Measurements from ENCODE around the gene TNFRSF12A. TPM values are rescaled to one million over a fixed set of nuclear protein-coding genes. Genes with fewer than 3 reads are reported as not detected.
A peak's percentile ranks its signal among the peaks of the same experiment; 100 is the strongest.

TNFRSF12A gene
- total RNA-seq, 2 donors from 2014 or later, result 36.8 to 280 TPM

- TF ChIP-seq CTCF (IDR thresholded peaks at IDR 0.05), result no peak
- peak overlapping the region; percentile 95 to 99 for H3K27ac ChIP-seq
- H3K27me3 ChIP-seq, result peaks cover 0 to 11% of the 10 kb centered on the region in 2 donors
- DNase-seq (ENCODE audit: low spot score), result peak; percentile 85
- H3K9me3 ChIP-seq, result no peaks in the 10 kb centered on the region
- H3K36me3 ChIP-seq, result no peaks in the 10 kb centered on the region
- H3K4me3 ChIP-seq, result peak overlapping the region; percentile 74 to 94
- H3K4me1 ChIP-seq, result peaks cover 0 to 56% of the 10 kb centered on the region in 2 donors
Measured at GRCh38 chr16:3020604-3021448, 658 bp downstream of the TNFRSF12A start.

GRCh38 chr16:3021449-3022207 lies 1.5 kb downstream of the TNFRSF12A start:
- no peaks in the 10 kb centered on the region for H3K9me3 ChIP-seq

GRCh38 chr16:3022208-3022683 lies 2.1 kb downstream of the TNFRSF12A start:
- Histone ChIP-seq H3K27me3 (peaks cover 0 to 11% of the 10 kb centered on the region in 2 donors), H3K9me3 (no peaks in the 10 kb centered on the region), H3K27ac (peak overlapping the region; percentile 95 to 99), H3K4me1 (peaks cover 0 to 56% of the 10 kb centered on the region in 2 donors), H3K36me3 (peaks cover 11% of the 10 kb centered on the region), H3K4me3 (peak overlapping the region; percentile 74 to 94)
- peak; percentile 97 for DNase-seq (ENCODE audit: low spot score)
- TF ChIP-seq CTCF (IDR thresholded peaks at IDR 0.05), result no peak

More at GRCh38 chr16:3021449-3022207, 1.5 kb downstream of the TNFRSF12A start:
- peak overlapping the region; percentile 74 to 94 for H3K4me3 ChIP-seq
- TF ChIP-seq CTCF (IDR thresholded peaks at IDR 0.05), result peak in 1 of 2 donors; percentile 45
- peaks cover 0 to 56% of the 10 kb centered on the region in 2 donors for H3K4me1 ChIP-seq
- H3K27ac ChIP-seq, result peak overlapping the region; percentile 95 to 99
- H3K27me3 ChIP-seq, result peaks cover 0 to 11% of the 10 kb centered on the region in 2 donors
- peaks cover 5% of the 10 kb centered on the region for H3K36me3 ChIP-seq
- peak; percentile 80 for DNase-seq (ENCODE audit: low spot score)

GRCh38 chr16:3022684-3023414 lies 2.7 kb downstream of the TNFRSF12A start:
- peaks cover 0 to 7% of the 10 kb centered on the region in 2 donors for H3K27me3 ChIP-seq
- peaks cover 13% of the 10 kb centered on the region for H3K36me3 ChIP-seq
- H3K27ac ChIP-seq, result peak overlapping the region; percentile 95 to 99
- no peak for DNase-seq (ENCODE audit: low spot score)
- peaks cover 0 to 54% of the 10 kb centered on the region in 2 donors for H3K4me1 ChIP-seq
- no peaks in the 10 kb centered on the region for H3K9me3 ChIP-seq
- peak overlapping the region; percentile 46 to 74 for H3K4me3 ChIP-seq
- TF ChIP-seq CTCF (IDR thresholded peaks at IDR 0.05), result no peak

- Histone ChIP-seq H3K4me1 (peaks cover 0 to 51% of the 10 kb centered on the region in 2 donors), H3K27me3 (peaks cover 0 to 2% of the 10 kb centered on the region in 2 donors), H3K27ac (peak overlapping the region; percentile 95 to 99), H3K36me3 (peaks cover 13% of the 10 kb centered on the region), H3K9me3 (no peaks in the 10 kb centered on the region), H3K4me3 (peak overlapping the region; percentile 46 to 74)
- no peak for TF ChIP-seq CTCF (IDR thresholded peaks at IDR 0.05)
- no peak for DNase-seq (ENCODE audit: low spot score)
Measured at GRCh38 chr16:3023415-3023668, 3.2 kb downstream of the TNFRSF12A start.

Measured in right atrium auricular region (tissue), 2 donors.